AG20443 (cell line): ENCODE measurements around the gene EIF3CL.
"Not testable (repeated sequence)": the region's sequence is repeated elsewhere in the genome, so short reads cannot be mapped to it uniquely, and the experiment has no call there.

Experiments
- DNase-seq: peaks from one replicate; pipeline ENCODE4 v3.0.0; 2012; ENCODE audit warnings: low spot score, mixed read lengths

EIF3CL gene, protein sequence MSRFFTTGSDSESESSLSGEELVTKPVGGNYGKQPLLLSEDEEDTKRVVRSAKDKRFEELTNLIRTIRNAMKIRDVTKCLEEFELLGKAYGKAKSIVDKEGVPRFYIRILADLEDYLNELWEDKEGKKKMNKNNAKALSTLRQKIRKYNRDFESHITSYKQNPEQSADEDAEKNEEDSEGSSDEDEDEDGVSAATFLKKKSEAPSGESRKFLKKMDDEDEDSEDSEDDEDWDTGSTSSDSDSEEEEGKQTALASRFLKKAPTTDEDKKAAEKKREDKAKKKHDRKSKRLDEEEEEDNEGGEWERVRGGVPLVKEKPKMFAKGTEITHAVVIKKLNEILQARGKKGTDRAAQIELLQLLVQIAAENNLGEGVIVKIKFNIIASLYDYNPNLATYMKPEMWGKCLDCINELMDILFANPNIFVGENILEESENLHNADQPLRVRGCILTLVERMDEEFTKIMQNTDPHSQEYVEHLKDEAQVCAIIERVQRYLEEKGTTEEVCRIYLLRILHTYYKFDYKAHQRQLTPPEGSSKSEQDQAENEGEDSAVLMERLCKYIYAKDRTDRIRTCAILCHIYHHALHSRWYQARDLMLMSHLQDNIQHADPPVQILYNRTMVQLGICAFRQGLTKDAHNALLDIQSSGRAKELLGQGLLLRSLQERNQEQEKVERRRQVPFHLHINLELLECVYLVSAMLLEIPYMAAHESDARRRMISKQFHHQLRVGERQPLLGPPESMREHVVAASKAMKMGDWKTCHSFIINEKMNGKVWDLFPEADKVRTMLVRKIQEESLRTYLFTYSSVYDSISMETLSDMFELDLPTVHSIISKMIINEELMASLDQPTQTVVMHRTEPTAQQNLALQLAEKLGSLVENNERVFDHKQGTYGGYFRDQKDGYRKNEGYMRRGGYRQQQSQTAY

DNA sequence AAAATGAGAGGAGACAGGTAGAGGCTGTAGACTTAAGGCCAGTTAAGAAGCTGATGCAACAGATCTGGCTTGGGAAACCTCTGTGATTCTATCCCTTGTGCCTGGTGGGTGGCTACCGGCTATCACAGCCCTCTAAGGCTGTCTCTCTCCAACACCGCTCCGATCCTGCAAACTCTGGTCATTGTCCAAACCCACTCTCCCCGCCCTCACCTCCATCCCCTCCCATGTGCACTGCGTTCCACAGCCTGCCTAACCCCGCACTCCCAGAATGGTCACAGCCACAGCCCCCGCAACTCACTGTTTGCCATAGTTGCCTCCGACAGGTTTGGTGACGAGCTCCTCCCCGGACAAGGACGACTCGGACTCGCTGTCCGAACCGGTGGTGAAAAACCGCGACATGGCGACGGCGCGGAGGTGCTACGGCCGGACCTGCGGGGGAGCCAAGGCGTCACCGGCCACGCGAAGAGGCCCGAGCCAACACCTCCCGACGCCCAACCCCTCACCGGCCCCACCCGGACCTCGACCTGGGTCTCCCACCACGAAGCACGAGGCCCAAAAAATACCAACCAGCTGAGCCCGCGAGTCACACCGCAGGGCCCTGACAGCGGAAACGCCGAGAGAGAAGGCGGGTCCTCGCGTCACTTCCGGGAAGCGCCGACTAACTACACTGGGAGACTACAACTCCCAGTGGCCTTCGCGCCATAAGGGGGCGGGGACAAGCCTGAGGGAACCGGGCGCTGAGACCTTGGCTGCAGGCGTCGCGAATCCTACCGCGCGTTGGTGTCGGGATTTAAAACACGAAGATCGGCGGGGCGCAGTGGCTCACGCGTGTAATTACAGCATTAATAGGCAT lies at the start of gene EIF3CL:
TSS of gene EIF3CL (minus strand) at position 622 of the 853 bp plus-strand sequence. CDS start at position 399, 223 bp downstream.
- not testable (repeated sequence) for DNase-seq

DNA sequence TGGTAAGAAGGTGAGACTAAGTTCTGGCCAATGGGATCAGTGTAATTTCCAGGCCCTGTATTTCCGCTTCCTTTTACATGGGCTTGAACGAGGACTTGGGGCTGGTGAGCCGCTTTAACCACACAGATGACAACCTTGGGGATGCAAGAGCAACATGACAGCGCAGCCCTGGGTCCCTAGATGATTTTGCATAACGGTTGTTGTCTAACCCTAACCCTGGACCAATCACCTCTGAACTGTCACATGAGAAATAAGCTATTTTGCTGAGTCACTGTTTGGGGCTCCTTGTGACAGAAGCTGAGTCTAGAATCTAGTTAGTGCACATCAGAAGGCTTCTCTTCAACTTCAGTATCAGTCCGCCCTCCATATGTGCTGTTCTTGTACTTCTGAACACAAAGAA lies 43.4 kb upstream of the EIF3CL start:
- not testable (repeated sequence) for DNase-seq

DNA sequence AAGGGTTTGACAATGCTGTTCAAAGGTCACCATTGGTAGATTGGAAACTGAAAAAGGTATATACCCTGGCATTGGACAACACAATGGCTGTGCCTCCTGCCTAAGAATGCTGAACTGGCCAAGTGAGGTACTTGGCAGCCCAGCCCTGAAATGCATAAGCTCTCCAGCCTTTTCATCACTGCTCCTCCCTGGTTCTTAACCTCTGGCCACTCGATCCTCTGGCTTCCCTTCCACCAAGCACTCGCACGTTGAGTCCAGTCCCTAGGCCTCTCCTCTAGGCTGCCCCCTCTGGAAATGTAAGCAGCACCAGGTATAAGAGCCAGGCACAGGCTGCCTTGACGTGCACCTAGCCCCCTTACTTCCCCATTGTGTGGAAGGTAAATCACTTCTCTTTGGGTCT lies 42.7 kb upstream of the EIF3CL start:
- not testable (repeated sequence) for DNase-seq

DNA sequence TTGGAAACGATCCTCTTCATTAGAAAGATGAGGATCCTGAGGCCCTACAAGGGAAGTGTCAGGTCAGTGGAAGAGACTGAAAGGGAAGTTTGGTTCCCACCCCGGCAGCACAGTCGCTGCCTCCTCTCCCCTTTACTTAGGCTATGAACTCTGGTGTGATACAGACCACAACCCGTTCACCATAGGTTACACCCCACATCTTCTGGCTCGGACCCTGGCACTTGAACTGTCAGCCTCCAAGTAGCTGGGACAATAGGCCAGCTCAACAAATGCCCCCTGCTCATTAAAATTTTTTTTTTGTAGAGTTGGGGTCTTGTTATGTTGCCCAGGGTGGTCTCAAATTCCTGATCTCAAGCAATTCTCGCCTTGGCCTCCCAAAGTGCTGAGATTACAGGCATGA lies 40.3 kb upstream of the EIF3CL start:
- DNase-seq: not testable (repeated sequence)

DNA sequence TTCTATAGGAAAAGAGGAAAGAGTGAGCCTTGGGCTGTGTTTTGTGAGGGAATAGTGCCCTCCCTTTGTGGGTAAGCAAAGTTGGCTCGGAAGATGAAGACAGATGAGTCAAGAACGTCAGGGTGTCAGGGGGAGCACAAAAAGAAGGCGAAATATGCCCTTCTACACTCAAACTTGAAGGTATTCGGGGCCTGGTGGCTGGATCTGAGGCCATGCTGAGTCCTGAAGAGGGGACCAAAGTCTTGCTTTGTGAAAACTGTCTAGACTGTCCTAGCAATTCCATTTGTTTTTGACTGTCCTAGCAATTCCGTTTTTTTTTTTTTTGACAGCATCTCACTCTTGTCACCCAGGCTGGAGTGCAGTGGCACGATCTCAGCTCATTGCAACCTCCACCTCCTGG lies 35.3 kb upstream of the EIF3CL start:
- DNase-seq: not testable (repeated sequence)

DNA sequence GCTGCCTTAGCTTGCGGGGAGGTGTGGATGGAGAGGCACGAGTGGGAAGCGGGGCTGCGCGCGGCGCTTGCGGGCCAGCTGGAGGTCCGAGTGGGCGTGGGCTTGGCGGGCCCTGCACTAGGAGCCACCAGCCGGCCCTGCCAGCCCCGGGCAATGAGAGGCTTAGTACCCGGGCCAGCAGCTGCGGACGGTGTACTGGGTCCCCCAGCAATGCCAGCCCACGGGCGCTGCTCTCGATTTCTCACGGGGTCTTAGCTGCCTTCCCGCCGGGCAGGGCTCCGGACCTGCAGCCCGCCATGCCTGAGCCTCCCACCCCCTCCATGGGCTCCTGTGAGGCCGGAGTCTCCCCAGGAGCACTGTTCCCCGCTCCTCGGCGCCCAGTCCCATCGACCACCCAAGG lies 31.7 kb upstream of the EIF3CL start:
- not testable (repeated sequence) for DNase-seq

DNA sequence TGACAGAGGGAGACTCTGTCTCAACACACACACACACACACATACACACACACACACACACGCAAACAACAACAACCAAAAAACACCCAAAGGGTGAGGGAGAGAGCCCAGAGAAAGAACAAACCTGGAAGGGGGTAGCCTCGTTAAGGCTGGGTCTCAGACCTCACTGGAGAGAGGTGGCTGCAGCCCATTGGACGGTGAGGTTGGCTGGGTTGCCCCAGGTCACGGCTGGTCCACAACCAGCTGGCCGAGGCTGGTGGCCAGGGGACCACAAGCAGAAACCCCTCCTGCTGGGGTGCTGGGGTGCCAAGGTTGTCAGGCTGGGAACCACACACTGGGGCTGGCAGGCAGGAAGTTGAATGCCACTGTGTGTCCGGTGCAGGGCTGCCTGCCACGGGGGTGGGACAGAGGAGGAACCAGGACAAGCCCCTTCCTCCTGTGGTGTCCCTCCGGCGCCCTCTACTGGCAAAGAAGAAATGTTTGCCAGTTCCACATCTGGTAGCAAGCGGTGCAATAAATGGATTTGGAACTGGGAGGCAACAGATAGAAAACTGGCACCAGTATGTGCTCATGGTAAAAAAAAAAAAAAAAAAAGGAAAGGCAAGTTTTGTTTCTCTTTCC lies 22.5 kb upstream of the EIF3CL start:
- DNase-seq: not testable (repeated sequence)

DNA sequence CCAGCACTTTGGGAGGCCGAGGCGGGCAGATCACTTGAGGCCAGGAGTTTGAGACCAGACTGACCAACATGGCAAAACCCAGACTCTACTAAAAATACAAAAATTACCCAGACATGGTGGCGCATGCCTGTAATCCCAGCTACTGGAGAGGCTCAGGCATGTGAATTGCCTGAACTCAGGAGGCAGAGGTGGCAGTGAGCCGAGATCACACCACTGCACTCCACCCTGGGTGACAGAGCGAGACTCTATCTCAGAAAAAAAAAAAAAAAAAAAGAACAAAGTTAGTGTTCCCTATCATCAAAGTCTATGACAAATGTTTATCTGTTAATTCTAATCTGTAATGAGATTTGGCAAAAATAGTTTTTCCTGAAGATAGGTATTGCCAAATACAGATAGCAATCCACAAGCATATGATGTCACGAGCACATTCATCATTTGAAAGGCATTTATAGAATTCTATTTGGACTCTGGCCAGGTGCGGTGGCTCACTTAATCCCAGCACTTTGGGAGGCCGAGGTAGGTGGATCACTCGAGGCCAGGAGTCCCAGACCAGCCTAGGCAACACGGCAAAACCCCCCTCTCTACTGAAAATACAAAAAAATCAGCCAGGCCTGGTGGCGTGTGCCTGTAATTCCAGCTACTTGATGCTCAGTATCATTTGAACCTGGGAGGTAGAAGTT lies 17.6 kb upstream of the EIF3CL start:
- DNase-seq: not testable (repeated sequence)

DNA sequence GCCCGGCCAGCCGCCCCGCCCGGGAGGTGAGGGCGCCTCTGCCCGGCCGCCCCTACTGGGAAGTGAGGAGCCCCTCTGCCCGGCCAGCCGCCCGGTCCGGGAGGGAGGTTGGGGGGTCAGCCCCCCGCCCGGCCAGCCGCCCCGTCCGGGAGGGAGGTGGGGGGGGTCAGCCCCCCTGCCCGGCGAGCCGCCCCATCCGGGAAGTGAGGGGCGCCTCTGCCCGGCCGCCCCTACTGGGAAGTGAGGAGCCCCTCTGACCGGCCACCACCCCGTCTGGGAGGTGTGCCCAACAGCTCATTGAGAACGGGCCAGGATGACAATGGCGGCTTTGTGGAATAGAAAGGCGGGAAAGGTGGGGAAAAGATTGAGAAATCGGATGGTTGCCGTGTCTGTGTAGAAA lies 13.4 kb upstream of the EIF3CL start:
- not testable (repeated sequence) for DNase-seq

DNA sequence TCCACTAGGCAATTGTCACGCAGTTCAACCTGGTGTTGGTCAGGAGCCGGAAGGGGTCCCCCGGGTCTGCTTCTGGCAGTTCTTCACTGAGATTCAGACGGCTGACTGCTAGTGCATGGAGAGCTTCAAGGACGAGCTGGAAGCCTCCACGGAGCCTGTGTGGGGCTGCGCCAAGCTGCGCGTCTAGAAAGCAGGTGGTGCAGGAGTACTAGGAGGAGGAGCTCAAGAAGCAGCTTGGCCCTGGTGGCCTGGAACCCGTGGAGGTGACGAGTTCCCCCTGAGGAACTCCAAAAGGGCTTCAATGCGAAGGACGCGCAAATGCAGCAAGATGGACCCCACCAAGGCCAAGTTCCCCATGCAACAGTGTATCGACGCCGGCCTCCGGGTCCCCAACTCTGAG lies 10.9 kb upstream of the EIF3CL start:
- DNase-seq: not testable (repeated sequence)

DNA sequence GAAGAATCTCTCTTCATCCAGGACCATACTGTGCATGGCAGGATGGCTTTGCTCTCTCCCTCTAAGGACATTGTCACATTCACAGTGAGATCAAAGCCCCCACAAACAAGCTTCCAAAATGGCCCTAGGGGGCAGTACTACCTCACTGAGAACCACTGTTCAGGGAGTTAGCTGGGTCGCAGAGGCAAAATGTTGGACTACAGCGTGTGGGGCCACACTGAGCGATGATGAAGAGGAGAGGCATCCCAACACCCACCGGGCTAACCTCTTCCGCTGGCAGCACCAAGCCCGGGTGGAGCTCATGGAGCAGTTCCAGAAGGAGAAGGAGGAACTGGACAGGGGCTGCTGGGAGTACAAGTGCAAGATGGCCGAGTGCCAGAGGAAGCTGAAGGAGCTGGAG lies 9.9 kb upstream of the EIF3CL start:
- not testable (repeated sequence) for DNase-seq

DNA sequence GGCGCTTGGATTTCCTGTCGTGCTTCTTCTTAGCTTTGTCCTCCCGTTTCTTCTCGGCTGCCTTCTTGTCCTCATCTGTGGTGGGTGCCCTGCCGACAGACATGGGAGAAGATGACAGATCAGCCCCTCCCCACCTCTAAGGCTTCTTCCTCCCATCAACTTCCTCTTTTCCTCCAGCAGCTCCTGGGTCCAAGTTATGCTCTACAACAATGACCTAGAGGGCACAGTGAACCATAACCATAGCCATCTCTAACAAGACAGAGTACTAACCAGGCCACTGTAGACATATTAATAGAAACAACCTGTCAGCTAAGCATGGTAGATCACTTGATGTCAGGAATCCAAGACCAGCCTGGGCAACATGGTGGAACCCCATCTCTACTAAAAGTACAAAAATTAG lies 11.6 kb downstream of the EIF3CL start:
- not testable (repeated sequence) for DNase-seq

DNA sequence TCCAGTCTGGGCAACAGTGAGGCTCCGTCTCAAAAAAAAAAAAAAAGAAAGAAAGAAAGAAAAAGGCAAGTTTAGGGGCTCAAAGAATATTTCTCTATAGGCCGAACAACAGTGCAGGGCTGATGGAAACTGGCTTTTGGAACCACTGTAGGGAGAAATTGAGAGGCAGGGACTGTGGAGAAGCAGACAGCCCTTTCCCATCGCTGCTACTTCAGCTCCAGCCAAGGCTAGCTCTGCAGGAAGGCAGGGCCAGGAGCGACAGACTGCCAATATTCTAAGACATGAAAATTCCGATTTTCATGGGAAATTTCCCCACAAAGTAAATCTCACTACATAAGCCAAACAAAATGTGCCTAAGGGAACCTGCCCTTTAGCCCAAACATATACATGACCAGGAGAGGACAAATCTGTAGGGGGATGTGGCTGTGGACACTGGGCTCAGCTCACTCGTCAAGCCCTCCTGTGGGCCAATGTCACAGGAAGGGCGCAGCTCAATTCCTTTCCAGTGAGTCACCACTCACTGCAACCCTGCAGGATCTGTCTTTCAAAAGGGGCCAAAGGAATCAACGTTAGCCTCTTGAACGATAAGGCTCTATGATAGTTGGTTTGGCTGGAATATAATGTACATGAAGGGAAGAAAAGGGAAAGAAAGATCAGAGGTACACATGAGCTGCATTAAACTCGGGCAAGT lies 21.3 kb downstream of the EIF3CL start:
- not testable (repeated sequence) for DNase-seq

DNA sequence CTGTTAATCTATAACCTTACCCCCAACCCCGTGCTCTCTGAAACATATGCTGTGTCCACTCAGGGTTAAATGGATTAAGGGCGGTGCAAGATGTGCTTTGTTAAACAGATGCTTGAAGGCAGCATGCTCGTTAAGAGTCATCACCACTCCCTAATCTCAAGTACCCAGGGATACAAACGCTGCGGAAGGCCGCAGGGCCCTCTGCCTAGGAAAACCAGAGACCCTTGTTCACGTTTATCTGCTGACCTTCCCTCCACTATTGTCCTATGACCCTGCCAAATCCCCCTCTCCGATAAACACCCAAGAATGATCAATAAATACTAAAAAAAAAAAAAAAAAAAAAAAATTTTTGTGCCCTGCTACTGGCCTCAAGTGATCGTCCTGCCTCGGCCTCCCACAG lies 25.8 kb downstream of the EIF3CL start:
- not testable (repeated sequence) for DNase-seq

DNA sequence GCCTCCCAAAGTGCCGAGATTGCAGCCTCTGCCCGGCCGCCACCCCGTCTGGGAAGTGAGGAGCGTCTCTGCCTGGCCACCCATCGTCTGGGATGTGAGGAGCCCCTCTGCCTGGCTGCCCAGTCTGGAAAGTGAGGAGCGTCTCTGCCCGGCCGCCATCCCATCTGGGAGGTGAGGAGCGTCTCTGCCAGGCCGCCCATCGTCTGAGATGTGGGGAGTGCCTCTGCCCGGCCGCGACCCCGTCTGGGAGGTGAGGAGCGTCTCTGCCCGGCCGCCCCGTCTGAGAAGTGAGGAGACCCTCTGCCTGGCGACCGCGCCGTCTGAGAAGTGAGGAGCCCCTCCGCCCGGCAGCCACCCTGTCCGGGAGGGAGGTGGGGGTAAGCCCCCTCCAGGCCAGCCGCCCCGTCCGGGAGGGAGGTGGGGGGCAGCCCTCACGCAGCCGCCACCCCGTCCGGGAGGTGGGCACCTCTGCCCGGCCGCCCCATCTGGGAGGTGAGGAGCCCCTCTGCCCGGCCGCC lies 26.5 kb downstream of the EIF3CL start:
- not testable (repeated sequence) for DNase-seq

DNA sequence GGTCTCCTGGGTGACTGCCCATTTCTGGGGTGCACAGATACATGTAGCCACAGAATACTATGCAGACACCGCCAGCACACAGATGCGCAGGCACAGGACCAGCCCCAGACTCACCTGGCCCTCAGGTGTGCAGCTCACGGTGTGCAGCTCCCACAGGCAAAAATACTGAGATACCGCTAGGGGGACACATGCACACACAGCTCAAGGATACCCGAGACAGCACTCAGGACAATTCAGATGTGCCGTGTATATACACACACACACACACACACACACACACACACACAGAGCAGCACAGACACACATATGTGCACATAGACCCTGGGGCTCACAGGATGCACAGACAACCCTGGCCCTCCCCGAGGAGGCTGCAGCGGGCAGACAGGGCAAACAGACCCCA lies 28.5 kb downstream of the EIF3CL start:
- DNase-seq: not testable (repeated sequence)

DNA sequence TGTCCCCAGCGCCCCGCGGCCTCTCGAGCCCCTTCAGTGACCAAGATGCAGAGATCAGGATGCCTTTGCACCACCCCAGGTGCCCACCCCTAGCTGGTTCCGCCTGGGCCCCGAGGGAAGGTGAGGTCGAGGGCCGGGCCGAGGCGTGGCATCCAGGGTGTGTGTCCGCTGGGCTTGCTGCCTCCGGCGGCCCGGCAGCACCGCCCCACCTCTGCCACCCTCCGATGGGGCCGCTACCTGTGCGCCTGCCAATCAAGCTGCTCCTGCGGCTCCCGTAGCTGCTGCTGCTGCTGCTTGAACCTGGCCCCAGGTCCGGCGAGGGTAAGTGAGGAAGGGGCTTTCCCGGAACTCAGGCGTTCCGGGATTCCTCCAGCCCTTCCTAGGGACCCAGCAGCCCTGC lies 29.4 kb downstream of the EIF3CL start:
- DNase-seq: not testable (repeated sequence)

DNA sequence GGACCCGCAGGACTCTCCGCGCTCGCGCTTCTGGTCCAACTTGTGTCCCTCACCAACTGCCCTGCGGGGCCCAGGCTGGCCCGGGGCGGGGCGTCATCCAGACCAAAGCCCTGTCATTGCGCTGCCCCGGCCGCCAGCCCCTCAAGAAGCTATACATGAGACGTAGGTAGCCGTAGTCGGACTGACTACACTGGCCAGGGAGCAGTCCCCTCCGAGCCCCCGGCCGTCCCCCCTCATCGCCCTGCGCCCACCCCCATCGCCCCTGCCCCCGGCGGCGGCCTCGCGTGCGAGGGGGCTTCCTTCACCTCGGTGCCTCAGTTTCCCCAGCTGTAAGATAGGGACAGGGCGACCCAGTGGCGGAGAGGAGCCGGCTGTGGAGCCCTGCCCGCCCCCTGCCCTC lies 35.7 kb downstream of the EIF3CL start:
- not testable (repeated sequence) for DNase-seq

DNA sequence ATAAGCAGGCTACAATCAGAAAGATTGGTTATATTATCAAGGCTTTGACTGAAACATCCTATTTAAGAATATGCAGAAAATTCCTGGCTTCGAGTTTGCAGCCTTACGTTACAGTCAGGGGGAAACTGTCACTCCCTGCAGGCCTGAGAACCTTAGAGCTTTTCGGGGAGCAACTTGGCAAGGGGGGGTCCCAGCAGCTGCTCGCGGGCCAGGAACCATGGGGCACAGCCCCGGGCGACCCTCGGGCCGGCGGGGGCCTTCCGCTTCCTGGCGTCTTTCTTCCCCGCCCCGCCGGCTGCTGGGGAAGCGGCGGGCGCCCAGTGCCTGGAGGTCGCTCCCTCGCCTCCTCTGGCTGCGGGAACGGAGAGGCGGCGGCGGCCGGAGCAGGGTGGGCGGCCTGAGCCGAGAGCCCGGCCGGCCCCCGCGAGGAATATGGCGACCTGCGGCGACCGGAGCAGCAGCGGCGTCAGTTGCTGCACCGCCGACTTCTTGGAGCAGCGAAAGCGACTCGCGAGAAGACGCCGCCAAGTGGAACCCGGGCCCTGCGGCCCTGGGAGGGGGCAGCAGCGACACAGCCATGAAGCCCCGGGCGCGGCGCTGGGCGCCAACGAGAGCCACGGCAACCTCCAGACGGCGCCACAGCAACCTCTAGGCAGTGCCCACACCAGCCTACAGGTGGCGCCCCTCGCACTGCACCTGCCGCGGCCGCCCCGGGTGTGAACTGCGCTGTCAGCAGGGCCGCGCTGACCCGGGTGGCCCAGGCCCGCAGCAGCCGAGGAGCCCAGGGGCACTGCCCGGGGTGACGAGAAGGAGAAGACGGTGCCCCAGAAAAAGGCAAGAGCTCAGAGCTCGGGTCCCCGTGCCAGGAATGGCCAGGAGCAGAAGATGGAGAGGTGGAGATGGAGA lies 39.1 kb downstream of the EIF3CL start:
- DNase-seq: not testable (repeated sequence)
